Testis (tissue), 3 donors: ENCODE data around the gene LRRFIP2. TPM values are rescaled to one million over a fixed set of nuclear protein-coding genes. Genes with fewer than 3 reads are reported as not detected.

ENCODE experiments used
- DNase-seq: peaks from one replicate; pipeline ENCODE4 v3.0.0-alpha.2; 2019
- H3K27ac ChIP-seq, 2 donors: fragments of 200-600 bp; sonication (generic); one replicate each; pipeline ENCODE4 v1.5.1; 2019
- H3K27me3 ChIP-seq: fragments of 200-600 bp; sonication (generic); one replicate; pipeline ENCODE4 v1.5.1; 2019
- H3K36me3 ChIP-seq: fragments of 200-600 bp; sonication (generic); one replicate; pipeline ENCODE4 v1.5.1; 2017; ENCODE audit warnings: low read depth; ENCODE audit errors: missing control alignments
- H3K4me1 ChIP-seq: fragments of 200-600 bp; sonication (generic); one replicate; pipeline ENCODE4 v1.5.1; 2019
- H3K4me3 ChIP-seq, 2 donors: fragments of 200-600 bp; sonication (generic); one replicate each; pipeline ENCODE4 v1.5.1; 2017 to 2019
- H3K9me3 ChIP-seq: fragments of 200-600 bp; sonication (generic); one replicate; pipeline ENCODE4 v1.5.1; 2017
- POLR2A ChIP-seq: fragments of 450-650 bp; IDR thresholded peaks from one replicate; pipeline ENCODE4 v1.6.1; 2017; ENCODE audit warnings: antibody characterized with exemption, mild to moderate bottlenecking, moderate library complexity
- whole genome bisulfite sequencing, 2 donors: methylation state at CpG; one replicate each; pipeline ENCODE4 v1.1.5; 2018; 5-methylcytosine and 5-hydroxymethylcytosine counted together
- intact Hi-C: fragments of 100-400 bp; cut with DNase I; formaldehyde crosslinking; loops from one replicate; pipeline ENCODE4 v1.15.1; 2023; ENCODE audit warnings: low total_unique reads
- polyA plus RNA-seq: library from polyadenylated mRNA; stranded (reverse); fragments of 350-450 nt; fragmentation: Illumina TruSeq; extraction: RNeasy Lipid Tissue Mini Kit (QIAGEN cat#74804); gene quantifications from one replicate; pipeline ENCODE4 v1.2.3, GENCODE V29; 2014; ENCODE audit warnings: low read depth, low replicate concordance; ENCODE audit not compliant: insufficient read depth
- total RNA-seq, 2 donors: library from RNA; depleted of rRNA; stranded (reverse); fragments of >200 nt; gene quantifications; one replicate each; pipeline ENCODE4 v1.2.3, GENCODE V29; 2016
- TF ChIP-seq, protein P1 (sequence below), 3 experiments: fragments of 450-650 bp in 2 of 3; fragments of 200-600 bp in 1 of 3; sonication (generic) in 1 of 3; IDR thresholded peaks; one replicate each; pipeline ENCODE4 v1.5.1; 2016 to 2019; ENCODE audit warnings: antibody characterized with exemption in 3 of 3, mild to moderate bottlenecking in 2 of 3, moderate library complexity in 1 of 3

Gene LRRFIP2
- total and polyA plus RNA-seq, 3 donors from 2014 or later = 86.2 to 115 (median 114) TPM

DNA sequence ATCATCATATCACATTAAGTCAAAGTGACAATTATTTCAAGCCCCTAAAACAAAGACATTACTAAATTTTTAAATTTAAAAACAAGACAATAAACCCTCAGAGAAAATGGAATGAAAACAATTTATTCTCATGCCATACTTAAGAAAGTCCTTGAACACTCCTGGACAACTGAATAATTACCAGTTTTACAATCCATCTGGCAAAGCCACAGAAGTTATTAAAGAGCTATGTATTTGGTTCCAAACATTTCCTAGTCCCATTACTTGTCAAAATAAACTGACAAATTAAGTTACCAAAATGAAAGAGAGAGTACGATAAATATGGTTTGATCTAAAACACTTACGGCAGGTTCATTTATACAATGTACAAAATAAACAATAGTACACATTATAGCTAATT, 63.2 kb downstream of the LRRFIP2 start:
- Histone ChIP-seq H3K36me3 (no peaks in the 10 kb centered on the region), H3K27ac (no peak overlapping the region), H3K4me3 (no peak overlapping the region), H3K4me1 (no peaks in the 10 kb centered on the region), H3K27me3 (no peaks in the 10 kb centered on the region), H3K9me3 (no peaks in the 10 kb centered on the region)
- 71 to 76% methylated on average over 2 of the region's 2 CpGs for WGBS, 2 donors
- intact Hi-C loops = no loop called here
- DNase-seq = no peak
- TF ChIP-seq, protein P1, sequence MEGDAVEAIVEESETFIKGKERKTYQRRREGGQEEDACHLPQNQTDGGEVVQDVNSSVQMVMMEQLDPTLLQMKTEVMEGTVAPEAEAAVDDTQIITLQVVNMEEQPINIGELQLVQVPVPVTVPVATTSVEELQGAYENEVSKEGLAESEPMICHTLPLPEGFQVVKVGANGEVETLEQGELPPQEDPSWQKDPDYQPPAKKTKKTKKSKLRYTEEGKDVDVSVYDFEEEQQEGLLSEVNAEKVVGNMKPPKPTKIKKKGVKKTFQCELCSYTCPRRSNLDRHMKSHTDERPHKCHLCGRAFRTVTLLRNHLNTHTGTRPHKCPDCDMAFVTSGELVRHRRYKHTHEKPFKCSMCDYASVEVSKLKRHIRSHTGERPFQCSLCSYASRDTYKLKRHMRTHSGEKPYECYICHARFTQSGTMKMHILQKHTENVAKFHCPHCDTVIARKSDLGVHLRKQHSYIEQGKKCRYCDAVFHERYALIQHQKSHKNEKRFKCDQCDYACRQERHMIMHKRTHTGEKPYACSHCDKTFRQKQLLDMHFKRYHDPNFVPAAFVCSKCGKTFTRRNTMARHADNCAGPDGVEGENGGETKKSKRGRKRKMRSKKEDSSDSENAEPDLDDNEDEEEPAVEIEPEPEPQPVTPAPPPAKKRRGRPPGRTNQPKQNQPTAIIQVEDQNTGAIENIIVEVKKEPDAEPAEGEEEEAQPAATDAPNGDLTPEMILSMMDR (IDR thresholded peaks at IDR 0.05) = no peak
- no peak for TF ChIP-seq POLR2A

DNA sequence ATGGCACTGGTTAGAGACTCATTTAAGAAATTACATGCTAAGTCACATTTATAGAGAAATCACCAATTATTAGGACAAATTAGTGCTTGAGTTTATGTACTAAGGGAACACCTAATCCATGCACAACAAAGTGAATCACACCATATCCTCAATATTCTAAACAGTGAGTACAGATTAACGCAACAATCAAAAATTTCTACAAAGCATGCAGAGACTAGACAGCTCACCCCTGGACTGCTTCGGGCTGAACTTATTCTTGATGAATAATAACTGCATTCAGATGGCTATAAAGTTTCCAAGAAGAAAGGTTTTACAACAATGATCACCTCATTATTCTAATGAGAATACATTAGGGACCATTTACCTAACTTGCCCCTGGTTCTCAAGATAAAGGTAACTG, 66.5 kb downstream of the LRRFIP2 start:
- intact Hi-C loops = no loop called here
- Histone ChIP-seq H3K4me1 (no peaks in the 10 kb centered on the region), H3K27ac (no peak overlapping the region), H3K36me3 (no peaks in the 10 kb centered on the region), H3K27me3 (no peaks in the 10 kb centered on the region), H3K4me3 (no peak overlapping the region), H3K9me3 (no peaks in the 10 kb centered on the region)
- no peak for DNase-seq
- WGBS, 2 donors = 91 to 100% methylated on average over 2 of the region's 2 CpGs
- TF ChIP-seq, protein P1 (IDR thresholded peaks at IDR 0.05) = no peak
- TF ChIP-seq POLR2A = no peak

DNA sequence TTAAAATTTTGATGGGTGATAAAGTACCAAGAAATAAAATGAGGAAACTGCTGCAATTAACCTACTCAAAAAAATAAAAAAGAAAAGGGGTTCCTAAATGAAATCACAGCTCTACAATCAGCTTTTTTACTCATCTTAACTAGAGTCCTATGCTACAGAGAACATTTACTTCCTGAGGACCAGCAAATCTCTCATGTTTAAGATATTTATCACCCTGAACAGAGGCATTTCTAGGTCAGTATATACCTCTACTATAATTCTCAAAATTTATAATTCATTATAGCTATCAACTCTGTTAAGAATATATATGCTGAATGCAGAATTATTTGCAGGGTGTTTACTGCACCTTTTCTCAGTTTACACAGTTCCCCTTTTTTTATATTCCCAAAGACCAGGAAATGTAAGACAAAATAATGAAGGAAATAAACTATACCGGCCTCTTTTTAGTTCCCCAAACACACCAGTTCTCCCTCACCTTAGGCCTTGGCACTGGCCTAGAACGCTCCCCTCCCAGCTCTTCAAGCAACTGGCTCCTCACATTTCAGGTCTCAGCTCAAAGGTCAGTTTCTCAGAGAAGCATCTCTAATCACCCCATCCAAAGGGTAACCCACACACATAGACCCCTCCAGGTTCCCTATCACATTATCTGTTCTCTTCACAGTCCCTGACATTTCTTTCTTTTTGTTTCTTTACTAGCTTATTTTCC, 71.1 kb downstream of the LRRFIP2 start:
- intact Hi-C loops = no loop called here
- Histone ChIP-seq H3K27ac (no peak overlapping the region), H3K4me1 (no peaks in the 10 kb centered on the region), H3K4me3 (no peak overlapping the region), H3K27me3 (no peaks in the 10 kb centered on the region), H3K9me3 (no peaks in the 10 kb centered on the region), H3K36me3 (no peaks in the 10 kb centered on the region)
- TF ChIP-seq, protein P1 (IDR thresholded peaks at IDR 0.05) = no peak
- 56 to 64% methylated on average over 2 of the region's 2 CpGs for WGBS, 2 donors
- no peak for DNase-seq

DNA sequence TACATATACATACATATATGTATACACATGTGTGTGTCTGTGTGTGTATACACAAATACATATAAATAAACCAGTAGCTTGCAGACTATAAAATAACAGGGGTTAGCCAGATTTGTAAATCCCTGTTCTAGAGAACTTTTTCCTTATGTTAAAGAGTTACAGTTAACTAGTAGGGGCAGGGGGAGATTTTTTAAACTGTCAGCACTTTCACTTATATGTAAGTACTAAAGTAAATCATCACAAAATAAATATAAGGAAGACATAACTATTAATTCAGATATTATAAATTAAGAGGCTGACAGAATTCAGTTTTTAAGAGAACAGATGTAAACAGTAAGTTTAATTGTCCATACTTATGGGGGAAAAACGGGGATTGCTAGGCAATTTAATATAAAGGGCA, 74.0 kb downstream of the LRRFIP2 start:
- no peak overlapping the region for H3K4me3 ChIP-seq
- DNase-seq = no peak
- no peaks in the 10 kb centered on the region for H3K36me3 ChIP-seq
- intact Hi-C loops = no loop called here
- TF ChIP-seq POLR2A = no peak
- TF ChIP-seq, protein P1 (IDR thresholded peaks at IDR 0.05) = no peak
- no peaks in the 10 kb centered on the region for H3K27me3 ChIP-seq
- no peak overlapping the region for H3K27ac ChIP-seq
- peaks cover 10% of the 10 kb centered on the region for H3K4me1 ChIP-seq
- H3K9me3 ChIP-seq = no peaks in the 10 kb centered on the region
- WGBS, 2 donors = 76 to 92% methylated on average over 1 of the region's 1 CpG

DNA sequence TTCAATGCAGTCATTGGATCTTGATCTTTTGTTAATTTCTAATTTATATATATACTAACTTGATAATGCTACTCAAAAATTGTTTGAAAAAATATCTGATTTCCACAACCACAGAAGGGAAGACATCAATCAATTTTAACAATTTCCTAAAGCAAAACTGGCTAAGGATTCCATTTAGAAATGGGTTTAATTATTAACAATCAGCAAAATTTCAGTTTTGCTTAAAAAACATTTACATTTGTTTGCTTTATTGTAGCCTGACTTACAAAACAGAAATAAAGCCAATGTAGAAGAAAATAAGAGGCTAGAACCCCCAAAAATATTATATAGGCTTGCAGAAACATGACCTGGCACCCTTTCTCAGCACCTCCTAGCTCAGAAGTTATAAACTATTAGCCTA, 74.9 kb downstream of the LRRFIP2 start:
- no peak for DNase-seq
- H3K4me1 ChIP-seq = peaks cover 10% of the 10 kb centered on the region
- no peaks in the 10 kb centered on the region for H3K27me3 ChIP-seq
- no peak overlapping the region for H3K4me3 ChIP-seq
- no peak for TF ChIP-seq POLR2A
- TF ChIP-seq, protein P1 (IDR thresholded peaks at IDR 0.05) = no peak
- H3K36me3 ChIP-seq = no peaks in the 10 kb centered on the region
- intact Hi-C loops = no loop called here
- no peaks in the 10 kb centered on the region for H3K9me3 ChIP-seq
- H3K27ac ChIP-seq = no peak overlapping the region
